D341Med (cell line): ENCODE results near the gene ROR1.

Experiments used
- DNase-seq: peaks from one replicate; pipeline ENCODE4 v3.0.0; 2012; ENCODE audit warnings: low spot score

ROR1 gene

DNA sequence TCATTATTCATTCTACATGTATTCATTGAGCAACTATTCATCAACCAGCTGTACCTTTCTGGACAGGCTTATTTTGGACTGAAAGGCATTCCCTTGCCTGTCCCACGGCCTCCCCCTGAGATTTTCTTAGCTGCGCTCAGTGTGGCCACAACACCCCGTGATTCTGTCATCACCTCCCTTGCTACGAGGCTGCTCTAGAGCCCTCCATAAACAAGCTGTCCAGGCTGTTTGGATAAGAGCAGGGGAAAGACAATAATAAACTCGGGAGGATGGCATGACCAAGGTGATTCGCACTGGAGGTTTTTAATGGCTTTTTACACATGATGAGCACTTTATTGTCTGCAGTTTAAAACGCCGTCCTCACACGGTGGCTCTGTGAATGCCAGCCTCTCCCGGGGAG, 139.7 kb downstream of the ROR1 start:
- DNase-seq = no peak

DNA sequence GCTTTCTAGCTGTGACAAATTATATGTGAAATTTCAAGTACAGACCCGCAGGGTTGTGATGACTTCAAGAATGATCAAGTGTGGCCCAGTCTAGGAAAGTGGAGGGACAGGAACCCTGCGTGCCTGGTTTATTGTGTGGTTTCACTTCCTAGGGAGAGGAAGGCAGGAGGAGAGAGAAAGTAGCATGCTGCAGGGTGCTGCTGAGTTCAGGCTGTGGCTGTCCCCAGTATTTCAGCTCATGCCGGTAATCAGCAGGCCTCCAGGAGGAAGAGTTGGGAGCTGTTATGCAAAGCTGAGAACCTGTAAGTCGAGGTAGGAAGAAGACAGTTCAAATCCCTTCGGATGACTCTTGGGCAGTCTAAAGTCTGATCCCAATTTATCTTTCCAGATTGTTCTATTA, 140.4 kb downstream of the ROR1 start:
- DNase-seq = no peak

DNA sequence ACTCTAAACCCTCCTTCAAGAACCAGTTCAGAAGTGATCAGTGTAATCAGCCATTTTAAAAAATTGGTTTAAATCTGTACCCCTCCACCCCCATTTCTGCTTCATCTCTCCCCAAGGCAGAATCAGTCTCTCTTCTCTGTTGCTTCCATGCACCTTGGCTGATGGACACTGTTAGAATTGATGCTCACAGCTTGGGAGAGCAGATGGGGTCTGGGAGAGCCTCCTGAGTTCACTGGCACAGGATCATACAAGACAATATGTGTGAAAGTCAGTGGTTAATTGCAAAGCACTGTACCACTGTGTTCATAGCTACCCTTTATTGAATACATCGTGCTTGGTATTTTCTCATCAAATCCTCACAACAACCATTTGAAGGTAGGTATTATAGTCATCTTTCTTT, 140.9 kb downstream of the ROR1 start:
- no peak for DNase-seq

GRCh38 chr1:63915121-63915520, 141.3 kb downstream of the ROR1 start:
- peak; percentile 61 for DNase-seq

- no peak for DNase-seq
Measured at GRCh38 chr1:63916485-63917360, 142.9 kb downstream of the ROR1 start.

DNA sequence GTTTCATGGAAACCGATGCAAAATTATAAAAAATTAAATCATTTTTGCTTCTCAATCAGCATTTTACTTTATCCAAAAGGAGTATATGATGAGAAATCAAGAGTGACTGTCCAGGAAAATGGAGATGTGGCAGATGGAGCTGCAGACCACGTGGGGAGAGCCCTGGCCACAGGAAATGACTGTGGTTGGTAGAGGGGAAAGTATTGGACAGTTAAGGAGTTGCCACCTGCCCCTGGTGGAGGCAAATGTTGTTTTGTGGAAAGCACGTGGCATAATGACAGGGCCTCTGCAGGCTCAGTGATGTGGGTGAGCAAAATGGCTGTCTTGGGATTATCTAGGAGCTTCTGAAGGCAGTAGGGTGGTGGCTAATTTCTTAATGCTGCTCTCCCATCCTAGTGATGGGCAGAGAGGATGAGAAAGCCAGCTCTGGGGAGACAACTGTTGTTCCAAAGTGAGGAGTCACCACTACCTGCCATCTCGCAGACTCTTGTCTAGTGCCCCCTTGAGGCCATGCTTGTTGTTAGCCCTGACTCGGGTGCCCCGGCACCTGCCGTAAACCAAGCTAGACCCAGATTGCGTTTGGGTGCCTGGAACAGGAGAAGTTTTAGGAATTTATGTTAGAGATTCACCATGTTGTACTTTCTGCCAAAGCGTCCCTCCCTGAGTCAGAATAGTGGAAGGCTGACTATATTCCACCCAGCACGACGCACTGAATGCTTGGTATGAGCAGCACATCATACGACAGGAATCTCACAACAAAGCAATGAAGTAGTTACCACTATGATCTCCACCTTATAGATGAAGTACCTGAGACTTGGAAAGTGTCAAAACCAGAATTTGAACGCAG, 144.0 kb downstream of the ROR1 start:
- peak; percentile 42 for DNase-seq

GRCh38 chr1:63918418-63918945, 144.7 kb downstream of the ROR1 start:
- no peak for DNase-seq

GRCh38 chr1:63920154-63921117, 146.6 kb downstream of the ROR1 start:
- no peak for DNase-seq

DNA sequence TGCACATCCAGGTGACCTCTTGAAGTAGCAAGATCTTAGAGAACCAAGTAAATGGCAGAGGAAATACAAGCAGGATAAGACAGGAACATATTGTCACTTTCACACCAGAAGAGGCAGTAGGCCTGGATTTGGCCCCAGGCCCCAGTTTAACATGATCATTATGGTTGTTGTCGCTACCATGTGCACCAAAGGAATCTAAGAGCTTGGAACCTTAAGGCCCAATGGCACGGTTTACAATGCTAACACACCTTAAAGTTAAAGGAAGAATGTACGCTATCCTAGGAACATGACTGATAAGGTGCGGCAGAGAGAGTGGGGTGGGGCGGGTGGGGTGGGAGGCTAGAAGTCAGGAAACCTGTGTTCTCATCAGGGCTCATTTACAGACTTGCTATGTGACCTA, 147.5 kb downstream of the ROR1 start:
- no peak for DNase-seq

GRCh38 chr1:63921802-63922201, 148.0 kb downstream of the ROR1 start:
- DNase-seq = no peak

DNA sequence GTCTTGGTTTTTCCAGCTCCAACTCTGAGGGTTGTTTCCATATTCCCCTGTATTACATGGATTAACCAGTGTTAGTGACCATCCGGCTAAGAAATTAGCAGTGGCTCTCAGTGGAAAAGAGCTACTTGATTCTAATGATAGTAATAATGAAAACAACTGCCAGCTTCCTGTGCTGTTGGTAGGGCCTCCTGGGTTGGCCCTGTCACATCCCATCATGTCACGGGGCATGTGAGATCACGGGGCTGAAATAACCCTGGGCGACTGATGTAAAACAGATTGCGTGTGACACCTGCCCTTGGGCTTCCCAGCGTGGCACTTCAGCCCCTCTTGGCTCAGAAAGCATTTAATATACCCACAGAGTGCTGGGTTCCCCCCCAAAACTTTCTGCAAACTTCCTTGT, 149.0 kb downstream of the ROR1 start:
- DNase-seq = no peak

DNA sequence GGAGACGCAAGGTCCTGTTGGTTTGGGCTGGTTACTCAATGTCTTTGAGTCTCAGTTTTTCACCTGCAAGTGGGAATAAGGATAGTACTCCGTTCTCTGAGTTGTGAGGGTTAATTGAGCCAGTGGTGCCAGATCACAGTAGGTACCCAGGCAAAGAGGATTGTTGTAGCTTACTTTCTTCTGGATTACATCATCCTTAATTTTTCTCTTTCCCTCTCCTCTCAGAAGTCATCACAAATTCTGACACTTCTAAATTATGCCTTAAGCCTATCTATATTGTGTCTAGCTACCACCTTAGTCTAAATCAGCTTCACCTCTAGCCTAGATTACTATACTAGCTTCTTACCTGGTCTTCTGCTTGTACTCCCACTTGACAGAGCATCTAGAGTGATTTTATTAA, 149.5 kb downstream of the ROR1 start:
- DNase-seq = no peak

DNA sequence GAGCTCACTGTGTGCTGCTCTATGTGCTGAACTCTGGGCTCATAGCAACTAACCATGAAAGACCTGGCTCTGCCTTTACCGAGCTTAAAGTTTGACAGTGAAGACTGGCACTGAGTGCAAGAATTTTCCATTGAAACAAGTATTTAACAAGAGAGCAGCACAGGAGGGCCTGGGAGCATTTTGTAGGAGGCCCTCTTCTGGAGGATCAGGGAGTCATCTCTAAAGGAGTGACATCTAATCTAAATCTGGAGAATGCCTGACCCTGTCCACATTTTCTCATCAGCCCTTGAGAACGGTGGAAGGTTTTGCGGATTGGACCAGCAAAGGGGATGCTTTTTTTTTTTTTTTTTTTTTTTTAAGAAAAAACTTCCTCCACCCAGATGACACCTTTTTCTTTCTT, 150.8 kb downstream of the ROR1 start:
- no peak for DNase-seq

DNA sequence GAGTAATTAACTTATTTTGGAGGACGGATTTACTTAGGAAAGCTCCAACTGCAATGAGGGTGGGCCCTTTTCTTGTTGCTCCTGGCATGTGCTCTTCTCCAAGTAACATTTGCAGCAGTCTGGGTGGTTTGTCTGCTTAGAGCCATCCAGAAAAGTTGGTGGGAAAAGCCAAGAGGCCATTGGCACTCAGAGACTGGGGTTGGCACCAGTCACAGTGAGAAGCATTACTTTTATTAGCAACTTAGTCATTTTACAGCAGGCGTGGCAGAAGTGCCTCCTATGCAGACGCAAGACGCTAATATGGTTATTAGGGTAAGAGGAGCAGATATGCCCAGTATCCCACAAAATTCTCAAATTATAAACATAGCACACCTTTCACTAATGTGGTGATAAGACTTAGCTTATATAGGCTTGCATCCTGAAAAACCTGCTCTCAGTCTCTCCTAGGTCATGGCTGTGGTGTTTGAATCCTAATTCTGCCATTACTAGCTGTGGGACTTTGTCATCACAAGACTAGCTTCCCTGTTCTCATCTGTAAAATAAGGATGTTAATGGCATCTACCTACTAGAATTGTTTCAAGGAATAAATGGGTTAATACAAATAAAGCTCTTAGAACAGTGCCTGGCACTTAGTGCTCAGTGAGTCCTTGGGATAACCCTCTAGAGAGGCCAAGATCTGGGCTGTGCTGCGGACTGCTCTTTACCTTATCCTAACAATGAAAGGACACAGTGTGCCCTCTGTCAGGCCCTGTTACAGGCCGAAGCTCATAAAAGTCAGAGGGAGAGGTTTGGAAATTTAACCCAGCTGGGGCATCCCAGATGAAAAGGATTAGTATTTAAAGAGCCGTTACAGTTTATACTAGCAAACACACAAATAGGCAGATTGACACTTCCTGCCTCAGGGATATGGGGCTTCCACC, 154.6 kb downstream of the ROR1 start:
- no peak for DNase-seq

GRCh38 chr1:63929106-63929478, 155.3 kb downstream of the ROR1 start:
- no peak for DNase-seq

DNA sequence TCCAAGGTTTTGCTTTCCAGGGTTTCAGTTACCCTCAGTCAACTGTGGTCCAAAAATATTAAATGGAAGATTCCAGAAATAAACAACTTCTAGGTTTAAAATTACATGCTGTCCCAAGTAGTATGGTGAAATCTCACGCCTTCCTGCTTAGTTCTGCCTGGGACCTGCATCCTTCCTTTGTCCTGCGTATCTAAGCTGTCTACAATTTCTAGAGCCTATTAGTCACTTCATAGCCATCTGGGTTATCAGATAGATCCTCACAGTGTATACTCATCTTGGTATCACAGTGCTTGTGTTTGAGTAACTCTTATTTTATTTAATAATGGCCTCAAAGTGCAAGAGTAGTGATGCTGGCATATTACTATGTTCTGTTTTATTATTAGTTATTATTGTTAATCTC, 157.7 kb downstream of the ROR1 start:
- DNase-seq = no peak

GRCh38 chr1:63934697-63935096, 160.9 kb downstream of the ROR1 start:
- DNase-seq = no peak

DNA sequence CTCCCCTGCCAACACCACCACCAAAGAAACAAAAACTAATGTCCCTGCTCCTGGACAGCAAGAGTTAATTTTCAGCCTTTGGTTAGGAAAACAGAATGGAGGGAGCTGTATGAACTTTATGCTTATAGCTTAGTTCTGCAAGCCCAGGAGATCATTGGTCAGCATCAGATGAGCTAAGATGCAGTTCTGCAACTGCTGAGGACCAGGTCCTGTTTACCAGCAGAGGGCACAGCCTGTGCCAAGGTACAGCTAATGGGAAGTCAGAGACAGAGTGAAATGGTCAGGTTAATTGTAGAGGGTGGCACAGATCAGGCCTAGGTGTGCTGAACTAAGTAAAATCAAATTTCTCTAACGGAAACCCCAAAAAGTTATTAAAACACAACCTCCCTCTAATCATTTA, 161.3 kb downstream of the ROR1 start:
- no peak for DNase-seq

DNA sequence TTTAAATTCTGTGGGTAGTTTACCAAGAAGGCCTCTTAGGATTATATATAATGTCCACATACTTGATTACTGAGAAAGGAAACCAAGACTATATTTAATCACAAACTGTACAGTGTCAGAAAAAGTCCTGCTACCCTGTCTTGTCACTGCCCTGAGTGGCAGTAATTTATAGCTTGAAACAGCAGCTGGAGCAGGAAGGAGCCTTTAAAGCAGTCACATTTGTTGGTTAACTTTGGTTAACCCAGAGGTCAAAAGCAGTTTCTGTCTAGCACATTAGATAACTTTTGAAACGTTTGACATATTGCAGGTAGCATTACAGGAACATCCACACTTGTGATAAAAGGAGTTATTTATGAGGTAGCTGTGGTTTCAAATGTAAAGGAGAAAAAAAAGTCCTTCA, 161.7 kb downstream of the ROR1 start:
- DNase-seq = no peak

DNA sequence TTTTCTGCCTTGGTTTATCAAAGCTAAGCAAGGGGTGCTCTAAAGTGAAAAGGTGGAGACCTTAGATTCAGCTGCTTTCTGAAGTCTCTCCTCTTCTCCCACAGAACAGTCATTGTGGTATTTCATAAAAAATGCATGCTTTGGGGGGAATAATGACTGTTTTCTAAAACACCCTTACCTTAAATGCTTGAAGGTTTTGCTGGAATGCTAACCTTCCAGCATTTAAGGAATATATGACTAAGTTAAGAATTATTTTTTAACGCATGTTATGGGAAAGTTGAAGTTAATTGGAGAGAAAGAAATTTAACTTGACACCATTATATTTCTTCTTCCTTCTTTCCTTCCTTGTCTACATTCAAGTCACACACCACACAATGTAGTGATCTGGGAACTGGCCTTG, 162.5 kb downstream of the ROR1 start:
- no peak for DNase-seq

GRCh38 chr1:63936801-63937200, 163.0 kb downstream of the ROR1 start:
- DNase-seq = no peak
